Measurements from ENCODE around the gene GFRA1.
"Not testable (repeated sequence)": the region's sequence is repeated elsewhere in the genome, so short reads cannot be mapped to it uniquely, and the experiment has no call there.

Gene GFRA1

GRCh38 chr10:116197946-116198675 lies 74.9 kb downstream of the GFRA1 start:
- no peak for DNase-seq (ENCODE audit: low read depth)

GRCh38 chr10:116195583-116195982 lies 77.4 kb downstream of the GFRA1 start:
- no peak for DNase-seq (ENCODE audit: low read depth)

GRCh38 chr10:116195039-116195438 lies 78.0 kb downstream of the GFRA1 start:
- no peak for DNase-seq (ENCODE audit: low read depth)

- no peak for DNase-seq (ENCODE audit: low read depth)
These were observed 78.9 kb downstream of the GFRA1 start for GRCh38 chr10:116194061-116194460.

GRCh38 chr10:116190883-116191282 lies 82.1 kb downstream of the GFRA1 start:
- no peak for DNase-seq (ENCODE audit: low read depth)

- DNase-seq (ENCODE audit: low read depth) = no peak
These were observed 86.7 kb downstream of the GFRA1 start for GRCh38 chr10:116186273-116186672.

GRCh38 chr10:116185199-116185867 lies 87.7 kb downstream of the GFRA1 start:
- no peak for DNase-seq (ENCODE audit: low read depth)

GRCh38 chr10:116184512-116184794 lies 88.6 kb downstream of the GFRA1 start:
- DNase-seq (ENCODE audit: low read depth) = no peak

- DNase-seq (ENCODE audit: low read depth) = no peak
These were observed 89.1 kb downstream of the GFRA1 start for GRCh38 chr10:116183733-116184511.

- DNase-seq (ENCODE audit: low read depth) = no peak
These were observed 90.6 kb downstream of the GFRA1 start for GRCh38 chr10:116182426-116182825.

- DNase-seq (ENCODE audit: low read depth) = no peak
These were observed 94.9 kb downstream of the GFRA1 start for GRCh38 chr10:116178086-116178605.

GRCh38 chr10:116175231-116175630 lies 97.8 kb downstream of the GFRA1 start:
- DNase-seq (ENCODE audit: low read depth) = no peak

- no peak for DNase-seq (ENCODE audit: low read depth)
These were observed 101.5 kb downstream of the GFRA1 start for GRCh38 chr10:116171505-116171904.

GRCh38 chr10:116170815-116171250 lies 102.2 kb downstream of the GFRA1 start:
- DNase-seq (ENCODE audit: low read depth) = peak; percentile 52

- DNase-seq (ENCODE audit: low read depth) = no peak
These were observed 103.1 kb downstream of the GFRA1 start for GRCh38 chr10:116169782-116170445.

GRCh38 chr10:116168745-116169144 lies 104.3 kb downstream of the GFRA1 start:
- DNase-seq (ENCODE audit: low read depth) = no peak

GRCh38 chr10:116168329-116168728 lies 104.7 kb downstream of the GFRA1 start:
- no peak for DNase-seq (ENCODE audit: low read depth)

GRCh38 chr10:116165941-116166340 lies 107.1 kb downstream of the GFRA1 start:
- not testable (repeated sequence) for DNase-seq (ENCODE audit: low read depth)

- DNase-seq (ENCODE audit: low read depth) = no peak
These were observed 108.7 kb downstream of the GFRA1 start for GRCh38 chr10:116164291-116164690.

- DNase-seq (ENCODE audit: low read depth) = no peak
These were observed 109.5 kb downstream of the GFRA1 start for GRCh38 chr10:116163333-116164131.

GRCh38 chr10:116162851-116163250 lies 110.2 kb downstream of the GFRA1 start:
- DNase-seq (ENCODE audit: low read depth) = no peak

Measured in stromal cell of bone marrow (primary cell).